Endodermal cell (in vitro differentiated cells): Measurements from ENCODE around the gene LVRN. TPM values are rescaled to one million over a fixed set of nuclear protein-coding genes. Genes with fewer than 3 reads are reported as not detected.

Experiments used
- DNase-seq: peaks from one replicate; pipeline ENCODE4 v3.0.0-alpha.2; 2017
- H3K27ac ChIP-seq: 2 replicates; pipeline ENCODE4 v1.5.1; 2013; ENCODE audit warnings: mild to moderate bottlenecking, low read depth, low read length, moderate library complexity
- H3K27me3 ChIP-seq: 2 replicates; pipeline ENCODE4 v1.6.1; 2013; ENCODE audit warnings: mild to moderate bottlenecking, low read length, moderate library complexity; ENCODE audit not compliant: insufficient read depth, control insufficient read depth, poor library complexity, severe bottlenecking
- H3K36me3 ChIP-seq: 2 replicates; pipeline ENCODE4 v1.7.0; 2013; ENCODE audit warnings: mild to moderate bottlenecking, low read length, moderate library complexity; ENCODE audit not compliant: control insufficient read depth, insufficient read depth
- H3K4me1 ChIP-seq: one replicate; pipeline ENCODE4 v1.7.0; 2013; ENCODE audit warnings: low read length; ENCODE audit not compliant: control insufficient read depth, insufficient read depth
- H3K4me3 ChIP-seq: 2 replicates; pipeline ENCODE4 v1.5.1; 2013; ENCODE audit warnings: mild to moderate bottlenecking, low read length, moderate library complexity
- H3K9ac ChIP-seq: 2 replicates; pipeline ENCODE4 v1.6.1; 2013; ENCODE audit warnings: mild to moderate bottlenecking, low read length, moderate library complexity; ENCODE audit not compliant: poor library complexity, severe bottlenecking; ENCODE audit errors: extremely low read depth
- H3K9me3 ChIP-seq: 2 replicates; pipeline ENCODE4 v1.6.1; 2013; ENCODE audit warnings: mild to moderate bottlenecking, low read length, moderate library complexity; ENCODE audit not compliant: control insufficient read depth
- H3K27ac Mint-ChIP-seq: 2 replicates; pipeline ENCODE4 v1.8.0; 2020; ENCODE audit warnings: mixed read lengths
- H3K27me3 Mint-ChIP-seq: 2 replicates; pipeline ENCODE4 v1.8.0; 2021; ENCODE audit warnings: mild to moderate bottlenecking, mixed read lengths; ENCODE audit not compliant: insufficient read depth
- H3K36me3 Mint-ChIP-seq: 2 replicates; pipeline ENCODE4 v1.8.0; 2020; ENCODE audit warnings: low read depth, mixed read lengths
- H3K4me1 Mint-ChIP-seq: 2 replicates; pipeline ENCODE4 v1.8.0; 2020; ENCODE audit warnings: mixed read lengths
- H3K4me3 Mint-ChIP-seq: 2 replicates; pipeline ENCODE4 v1.8.0; 2020; ENCODE audit warnings: mild to moderate bottlenecking, moderate library complexity, mixed read lengths
- H3K9me3 Mint-ChIP-seq: 2 replicates; pipeline ENCODE4 v1.8.0; 2020; ENCODE audit warnings: mild to moderate bottlenecking, mixed read lengths
- CTCF ChIP-seq: fragments of 200-600 bp; sonication (generic); conservative IDR thresholded peaks from 2 replicates; pipeline ENCODE4 v1.5.0; 2021; ENCODE audit warnings: antibody characterized with exemption, mild to moderate bottlenecking
- WGBS, 2 experiments: methylation state at CpG; one replicate each; pipeline versions ENCODE4 v1.1.5 to v1.1.7; 2013; ENCODE audit warnings: missing lambda C conversion rate in 2 of 2, mixed read lengths in 1 of 2; ENCODE audit not compliant: insufficient coverage in 1 of 2, insufficient read length in 1 of 2; 5-methylcytosine and 5-hydroxymethylcytosine counted together
- total RNA-seq, 2 donors: library from RNA; stranded (reverse); fragmentation: NEBNext Ultra II Directional in 1 of 2; extraction: Animal tissue kit (Norgen Biotek cat#: 25700) in 1 of 2; gene quantifications; 2 replicates in 1 of 2; 3 replicates in 1 of 2; pipeline ENCODE4 v1.2.1, GENCODE V29; 2021

The LVRN gene
- total RNA-seq, 2 donors from 2014 or later = 0.26 to 0.38 TPM

GRCh38 chr5:115947260-115947659 lies 15.0 kb upstream of the LVRN start:
- H3K27ac ChIP-seq = no peak overlapping the region
- Mint-ChIP-seq H3K27ac (no peak overlapping the region), H3K27me3 (no peaks in the 10 kb centered on the region), H3K4me3 (no peak overlapping the region), H3K4me1 (no peaks in the 10 kb centered on the region), H3K36me3 (no peaks in the 10 kb centered on the region), H3K9me3 (peaks cover 3% of the 10 kb centered on the region)
- no peaks in the 10 kb centered on the region for H3K27me3 ChIP-seq
- TF ChIP-seq CTCF = no peak
- no peaks in the 10 kb centered on the region for H3K9me3 ChIP-seq
- no peaks in the 10 kb centered on the region for H3K4me1 ChIP-seq
- no peak for DNase-seq
- H3K4me3 ChIP-seq = no peak overlapping the region
- WGBS, 2 experiments = 98% methylated on average over 2 of the region's 2 CpGs; no CpG with 5 or more reads in 1 of the 2 experiments
- H3K9ac ChIP-seq = no peak overlapping the region
- no peaks in the 10 kb centered on the region for H3K36me3 ChIP-seq

GRCh38 chr5:115948091-115948534 lies 14.2 kb upstream of the LVRN start:
- H3K4me1 Mint-ChIP-seq = no peaks in the 10 kb centered on the region
- Histone ChIP-seq H3K9me3 (no peaks in the 10 kb centered on the region), H3K4me1 (no peaks in the 10 kb centered on the region), H3K36me3 (no peaks in the 10 kb centered on the region), H3K27ac (no peak overlapping the region), H3K9ac (no peak overlapping the region), H3K4me3 (no peak overlapping the region), H3K27me3 (no peaks in the 10 kb centered on the region)
- TF ChIP-seq CTCF = no peak
- no peaks in the 10 kb centered on the region for H3K36me3 Mint-ChIP-seq
- DNase-seq = no peak
- H3K4me3 Mint-ChIP-seq = no peak overlapping the region
- 64 to 81% methylated on average over 2 to 3 of the region's 3 CpGs for WGBS, 2 experiments
- no peak overlapping the region for H3K27ac Mint-ChIP-seq
- no peaks in the 10 kb centered on the region for H3K27me3 Mint-ChIP-seq
- H3K9me3 Mint-ChIP-seq = no peaks in the 10 kb centered on the region

- WGBS, 2 experiments = 96 to 100% methylated on average over 1 of the region's 1 CpG
- Mint-ChIP-seq H3K36me3 (no peaks in the 10 kb centered on the region), H3K27me3 (no peaks in the 10 kb centered on the region), H3K4me3 (no peak overlapping the region), H3K27ac (no peak overlapping the region), H3K4me1 (peaks cover 2% of the 10 kb centered on the region), H3K9me3 (no peaks in the 10 kb centered on the region)
- no peaks in the 10 kb centered on the region for H3K27me3 ChIP-seq
- no peak for TF ChIP-seq CTCF
- no peak overlapping the region for H3K4me3 ChIP-seq
- no peak for DNase-seq
- no peaks in the 10 kb centered on the region for H3K4me1 ChIP-seq
- no peak overlapping the region for H3K9ac ChIP-seq
- H3K9me3 ChIP-seq = no peaks in the 10 kb centered on the region
- no peak overlapping the region for H3K27ac ChIP-seq
- H3K36me3 ChIP-seq = no peaks in the 10 kb centered on the region
These were observed 13.2 kb upstream of the LVRN start for GRCh38 chr5:115949096-115949495.
